Raji (cell line): ENCODE data around the gene CPEB2.

Experiments used
- POLR2A ChIP-seq: IDR thresholded peaks from 2 replicates; pipeline ENCODE4 v1.6.1; 2011; ENCODE audit warnings: low read depth, low read length, control low read depth; ENCODE audit not compliant: insufficient read depth

The CPEB2 gene

GRCh38 chr4:15065516-15065915 lies 63.2 kb downstream of the CPEB2 start:
- TF ChIP-seq POLR2A = no peak

- no peak for TF ChIP-seq POLR2A
These were observed 63.9 kb downstream of the CPEB2 start for GRCh38 chr4:15066140-15066539.

GRCh38 chr4:15068298-15068697 lies 66.0 kb downstream of the CPEB2 start:
- TF ChIP-seq POLR2A = no peak

GRCh38 chr4:15075875-15076274 lies 73.6 kb downstream of the CPEB2 start:
- TF ChIP-seq POLR2A = no peak

GRCh38 chr4:15077969-15078368 lies 75.7 kb downstream of the CPEB2 start:
- no peak for TF ChIP-seq POLR2A

GRCh38 chr4:15078682-15079642 lies 76.7 kb downstream of the CPEB2 start:
- TF ChIP-seq POLR2A = no peak

- TF ChIP-seq POLR2A = no peak
These were observed 82.5 kb downstream of the CPEB2 start for GRCh38 chr4:15084780-15085179.

- TF ChIP-seq POLR2A = no peak
These were observed 86.2 kb downstream of the CPEB2 start for GRCh38 chr4:15088394-15089035.

GRCh38 chr4:15089979-15090378 lies 87.7 kb downstream of the CPEB2 start:
- TF ChIP-seq POLR2A = no peak

GRCh38 chr4:15100380-15100779 lies 98.1 kb downstream of the CPEB2 start:
- no peak for TF ChIP-seq POLR2A

- TF ChIP-seq POLR2A = no peak
These were observed 98.9 kb downstream of the CPEB2 start for GRCh38 chr4:15100994-15101695.

GRCh38 chr4:15104825-15105224 lies 102.5 kb downstream of the CPEB2 start:
- TF ChIP-seq POLR2A = no peak

GRCh38 chr4:15106399-15106798 lies 104.1 kb downstream of the CPEB2 start:
- TF ChIP-seq POLR2A = no peak

GRCh38 chr4:15109600-15109999 lies 107.3 kb downstream of the CPEB2 start:
- no peak for TF ChIP-seq POLR2A

GRCh38 chr4:15110120-15110571 lies 107.9 kb downstream of the CPEB2 start:
- TF ChIP-seq POLR2A = no peak
